DMS53 treated with DMSO at 0.1 percent for 48 hours (cell line): ENCODE measurements around the gene ARHGAP29.
A peak's percentile ranks its signal among the peaks of the same experiment; 100 is the strongest.

Source experiments
- DNase-seq: peaks from one replicate; lab custom pipeline; 2025; ENCODE audit not compliant: unreplicated experiment; lab: John Stamatoyannopoulos, UW

Gene ARHGAP29

GRCh38 chr1:94125551-94126514 lies 111.6 kb downstream of the ARHGAP29 start:
- peak; percentile 76 for DNase-seq

GRCh38 chr1:94124538-94124937 lies 112.8 kb downstream of the ARHGAP29 start:
- no peak for DNase-seq

GRCh38 chr1:94122201-94122970 lies 115.0 kb downstream of the ARHGAP29 start:
- no peak for DNase-seq
